ENCODE data around the gene MDM2.

DNA sequence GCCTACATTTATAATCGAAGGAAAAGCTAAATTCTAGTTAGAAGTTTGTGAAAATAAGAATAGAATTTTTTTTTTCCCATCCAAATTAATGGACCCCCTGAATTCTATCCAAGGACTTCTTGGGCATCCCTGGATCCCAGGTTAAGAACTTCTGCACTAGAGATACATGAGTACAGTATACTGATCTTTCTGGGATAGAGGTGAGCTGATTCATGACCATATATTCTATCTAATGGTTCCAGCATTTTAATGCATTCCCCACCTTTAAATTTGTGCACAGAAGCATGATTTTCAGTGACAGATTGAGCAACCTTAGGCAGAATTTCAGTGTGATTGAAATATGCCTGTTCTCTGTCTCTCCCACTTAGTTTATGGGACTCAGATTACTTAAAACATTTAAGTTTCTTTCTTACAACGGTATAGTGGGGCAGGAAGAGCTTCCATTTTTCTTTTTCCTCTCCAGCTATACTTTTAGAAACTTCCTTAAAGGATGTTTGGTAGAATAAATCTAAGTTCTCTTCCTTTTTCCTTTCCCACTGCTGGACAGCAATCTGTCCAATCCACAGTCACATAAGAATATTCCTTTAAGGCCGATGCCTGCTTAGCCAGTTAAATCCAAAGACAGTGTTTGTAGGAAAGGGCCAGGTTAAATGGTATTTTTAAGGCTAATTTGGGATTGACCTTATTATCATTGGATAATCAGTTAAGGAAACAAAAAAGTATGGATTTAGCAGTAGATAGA is 6.7 kb downstream of the MDM2 start:
- TF ChIP-seq, protein P1, sequence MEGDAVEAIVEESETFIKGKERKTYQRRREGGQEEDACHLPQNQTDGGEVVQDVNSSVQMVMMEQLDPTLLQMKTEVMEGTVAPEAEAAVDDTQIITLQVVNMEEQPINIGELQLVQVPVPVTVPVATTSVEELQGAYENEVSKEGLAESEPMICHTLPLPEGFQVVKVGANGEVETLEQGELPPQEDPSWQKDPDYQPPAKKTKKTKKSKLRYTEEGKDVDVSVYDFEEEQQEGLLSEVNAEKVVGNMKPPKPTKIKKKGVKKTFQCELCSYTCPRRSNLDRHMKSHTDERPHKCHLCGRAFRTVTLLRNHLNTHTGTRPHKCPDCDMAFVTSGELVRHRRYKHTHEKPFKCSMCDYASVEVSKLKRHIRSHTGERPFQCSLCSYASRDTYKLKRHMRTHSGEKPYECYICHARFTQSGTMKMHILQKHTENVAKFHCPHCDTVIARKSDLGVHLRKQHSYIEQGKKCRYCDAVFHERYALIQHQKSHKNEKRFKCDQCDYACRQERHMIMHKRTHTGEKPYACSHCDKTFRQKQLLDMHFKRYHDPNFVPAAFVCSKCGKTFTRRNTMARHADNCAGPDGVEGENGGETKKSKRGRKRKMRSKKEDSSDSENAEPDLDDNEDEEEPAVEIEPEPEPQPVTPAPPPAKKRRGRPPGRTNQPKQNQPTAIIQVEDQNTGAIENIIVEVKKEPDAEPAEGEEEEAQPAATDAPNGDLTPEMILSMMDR (conservative IDR thresholded peaks at IDR 0.05) = no peak
- no peak for TF ChIP-seq ZFX (IDR thresholded peaks at IDR 0.05)

Data from C4-2B (cell line).